ENCODE data around the gene RETREG1.

DNA sequence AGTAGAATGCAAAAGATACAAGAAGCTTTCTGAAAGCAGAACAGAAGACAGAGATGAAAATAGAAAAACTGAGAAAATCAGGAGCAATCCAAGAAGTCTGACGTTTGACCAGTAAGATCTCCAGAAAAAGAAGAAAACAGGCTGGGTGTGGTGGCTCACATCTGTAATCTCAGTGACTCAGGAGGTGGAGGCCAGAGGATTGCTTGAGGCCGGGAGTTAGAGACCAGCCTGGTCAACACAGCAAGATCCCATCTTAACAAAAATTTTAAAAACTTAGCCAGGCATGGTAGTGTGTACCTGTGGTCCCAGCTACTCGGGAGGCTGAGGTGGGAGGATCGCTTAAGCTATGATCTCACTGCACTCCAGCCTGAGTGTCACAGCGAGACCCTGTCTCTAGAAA, 15.9 kb downstream of the RETREG1 start:
- TF ChIP-seq CTCF (conservative IDR thresholded peaks at IDR 0.05; ENCODE audit: low read depth in 2 of 2) (no peak), POLR2AphosphoS5 (IDR thresholded peaks at IDR 0.05; ENCODE audit: low read depth) (no peak), NANOG (IDR thresholded peaks at IDR 0.05; ENCODE audit: borderline replicate concordance) (no peak), EZH2 (IDR thresholded peaks at IDR 0.05; ENCODE audit: low read depth, unreplicated experiment) (no peak), ZNF114 (CRISPR knock-in tag; IDR thresholded peaks at IDR 0.05) (no peak), ZNF462 (CRISPR knock-in tag; IDR thresholded peaks at IDR 0.05) (no peak), JUNB (IDR thresholded peaks at IDR 0.05; ENCODE audit: unreplicated experiment) (no peak), EZH2phosphoT487 (IDR thresholded peaks at IDR 0.05; ENCODE audit: unreplicated experiment) (no peak), CREB1 (CRISPR knock-in tag; IDR thresholded peaks at IDR 0.05; ENCODE audit: low read depth) (no peak), ZNF331 (CRISPR knock-in tag; IDR thresholded peaks at IDR 0.05; ENCODE audit: low read depth) (no peak), STAT1 (IDR thresholded peaks at IDR 0.05; ENCODE audit: unreplicated experiment) (no peak)
- TF ChIP-seq, protein P1, sequence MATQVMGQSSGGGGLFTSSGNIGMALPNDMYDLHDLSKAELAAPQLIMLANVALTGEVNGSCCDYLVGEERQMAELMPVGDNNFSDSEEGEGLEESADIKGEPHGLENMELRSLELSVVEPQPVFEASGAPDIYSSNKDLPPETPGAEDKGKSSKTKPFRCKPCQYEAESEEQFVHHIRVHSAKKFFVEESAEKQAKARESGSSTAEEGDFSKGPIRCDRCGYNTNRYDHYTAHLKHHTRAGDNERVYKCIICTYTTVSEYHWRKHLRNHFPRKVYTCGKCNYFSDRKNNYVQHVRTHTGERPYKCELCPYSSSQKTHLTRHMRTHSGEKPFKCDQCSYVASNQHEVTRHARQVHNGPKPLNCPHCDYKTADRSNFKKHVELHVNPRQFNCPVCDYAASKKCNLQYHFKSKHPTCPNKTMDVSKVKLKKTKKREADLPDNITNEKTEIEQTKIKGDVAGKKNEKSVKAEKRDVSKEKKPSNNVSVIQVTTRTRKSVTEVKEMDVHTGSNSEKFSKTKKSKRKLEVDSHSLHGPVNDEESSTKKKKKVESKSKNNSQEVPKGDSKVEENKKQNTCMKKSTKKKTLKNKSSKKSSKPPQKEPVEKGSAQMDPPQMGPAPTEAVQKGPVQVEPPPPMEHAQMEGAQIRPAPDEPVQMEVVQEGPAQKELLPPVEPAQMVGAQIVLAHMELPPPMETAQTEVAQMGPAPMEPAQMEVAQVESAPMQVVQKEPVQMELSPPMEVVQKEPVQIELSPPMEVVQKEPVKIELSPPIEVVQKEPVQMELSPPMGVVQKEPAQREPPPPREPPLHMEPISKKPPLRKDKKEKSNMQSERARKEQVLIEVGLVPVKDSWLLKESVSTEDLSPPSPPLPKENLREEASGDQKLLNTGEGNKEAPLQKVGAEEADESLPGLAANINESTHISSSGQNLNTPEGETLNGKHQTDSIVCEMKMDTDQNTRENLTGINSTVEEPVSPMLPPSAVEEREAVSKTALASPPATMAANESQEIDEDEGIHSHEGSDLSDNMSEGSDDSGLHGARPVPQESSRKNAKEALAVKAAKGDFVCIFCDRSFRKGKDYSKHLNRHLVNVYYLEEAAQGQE (IDR thresholded peaks at IDR 0.05; ENCODE audit: unreplicated experiment): no peak
- TF ChIP-seq, protein P2, sequence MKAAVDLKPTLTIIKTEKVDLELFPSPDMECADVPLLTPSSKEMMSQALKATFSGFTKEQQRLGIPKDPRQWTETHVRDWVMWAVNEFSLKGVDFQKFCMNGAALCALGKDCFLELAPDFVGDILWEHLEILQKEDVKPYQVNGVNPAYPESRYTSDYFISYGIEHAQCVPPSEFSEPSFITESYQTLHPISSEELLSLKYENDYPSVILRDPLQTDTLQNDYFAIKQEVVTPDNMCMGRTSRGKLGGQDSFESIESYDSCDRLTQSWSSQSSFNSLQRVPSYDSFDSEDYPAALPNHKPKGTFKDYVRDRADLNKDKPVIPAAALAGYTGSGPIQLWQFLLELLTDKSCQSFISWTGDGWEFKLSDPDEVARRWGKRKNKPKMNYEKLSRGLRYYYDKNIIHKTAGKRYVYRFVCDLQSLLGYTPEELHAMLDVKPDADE (IDR thresholded peaks at IDR 0.05): no peak

All from GM23338 (cell line).